HG02973 (cell line): ENCODE data around the gene ZFP62.
A peak's percentile ranks its signal among the peaks of the same experiment; 100 is the strongest.
"Not testable (repeated sequence)": the region's sequence is repeated elsewhere in the genome, so short reads cannot be mapped to it uniquely, and the experiment has no call there.

Source experiments
- ATAC-seq: cut with Tn5 transposase; IDR thresholded peaks from one replicate; pipeline ENCODE4 v1.9.1; 2021; ENCODE audit warnings: moderate library complexity; ENCODE audit not compliant: unreplicated experiment

Gene ZFP62

GRCh38 chr5:180831139-180832093 is 29.7 kb downstream of the ZFP62 start:
- ATAC-seq, result peak; percentile 67

- ATAC-seq, result peak; percentile 45
Measured at GRCh38 chr5:180830253-180831138, 30.6 kb downstream of the ZFP62 start.

GRCh38 chr5:180829726-180830125 is 31.4 kb downstream of the ZFP62 start:
- ATAC-seq, result no peak

GRCh38 chr5:180828756-180829531 is 32.1 kb downstream of the ZFP62 start:
- ATAC-seq, result not testable (repeated sequence)

- not testable (repeated sequence) for ATAC-seq
Measured at GRCh38 chr5:180827374-180827773, 33.7 kb downstream of the ZFP62 start.

GRCh38 chr5:180825768-180826525 is 35.1 kb downstream of the ZFP62 start:
- no peak for ATAC-seq

- no peak for ATAC-seq
Measured at GRCh38 chr5:180824630-180825476, 36.2 kb downstream of the ZFP62 start.

- no peak for ATAC-seq
Measured at GRCh38 chr5:180823940-180824629, 37.0 kb downstream of the ZFP62 start.

GRCh38 chr5:180823346-180823745 is 37.7 kb downstream of the ZFP62 start:
- no peak for ATAC-seq

GRCh38 chr5:180821538-180821937 is 39.5 kb downstream of the ZFP62 start:
- no peak for ATAC-seq

- ATAC-seq, result peak; percentile 67
Measured at GRCh38 chr5:180820788-180821321, 40.2 kb downstream of the ZFP62 start.

GRCh38 chr5:180818677-180819341 is 42.3 kb downstream of the ZFP62 start:
- ATAC-seq, result no peak

GRCh38 chr5:180817893-180818674 is 43.0 kb downstream of the ZFP62 start:
- no peak for ATAC-seq

- peak; percentile 33 for ATAC-seq
Measured at GRCh38 chr5:180816608-180817534, 44.2 kb downstream of the ZFP62 start.

- no peak for ATAC-seq
Measured at GRCh38 chr5:180815293-180815917, 45.7 kb downstream of the ZFP62 start.
